ENCODE measurements around the gene MAPKBP1. TPM values are rescaled to one million over a fixed set of nuclear protein-coding genes. Genes with fewer than 3 reads are reported as not detected.

The MAPKBP1 gene
- total RNA-seq, 2 donors from 2014 or later = 9.0 to 14.6 TPM

DNA sequence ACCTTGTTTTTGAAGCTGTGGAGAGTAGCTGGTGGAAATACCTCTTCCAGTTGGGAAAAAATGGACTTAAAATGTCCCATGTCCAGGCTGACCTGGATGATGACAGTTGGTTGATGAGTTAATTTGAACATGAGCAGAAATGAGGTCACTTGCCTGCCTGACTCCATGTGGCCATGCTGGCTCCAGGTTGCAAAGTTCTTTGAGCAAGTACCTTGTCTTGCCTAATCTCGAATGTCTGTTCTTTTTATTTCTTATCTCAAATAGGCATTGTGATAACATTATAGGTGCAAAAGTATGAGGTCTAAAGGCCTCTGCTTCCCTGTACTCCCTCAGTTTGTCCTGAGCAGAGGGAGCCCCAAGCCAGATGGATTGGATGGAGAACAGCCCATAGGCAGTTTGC, 9.0 kb downstream of the MAPKBP1 start:
- H3K27me3 ChIP-seq = no peaks in the 10 kb centered on the region
- H3K27ac ChIP-seq = no peak overlapping the region
- no peaks in the 10 kb centered on the region for H3K9me3 ChIP-seq
- DNase-seq = no peak
- TF ChIP-seq, protein P1, sequence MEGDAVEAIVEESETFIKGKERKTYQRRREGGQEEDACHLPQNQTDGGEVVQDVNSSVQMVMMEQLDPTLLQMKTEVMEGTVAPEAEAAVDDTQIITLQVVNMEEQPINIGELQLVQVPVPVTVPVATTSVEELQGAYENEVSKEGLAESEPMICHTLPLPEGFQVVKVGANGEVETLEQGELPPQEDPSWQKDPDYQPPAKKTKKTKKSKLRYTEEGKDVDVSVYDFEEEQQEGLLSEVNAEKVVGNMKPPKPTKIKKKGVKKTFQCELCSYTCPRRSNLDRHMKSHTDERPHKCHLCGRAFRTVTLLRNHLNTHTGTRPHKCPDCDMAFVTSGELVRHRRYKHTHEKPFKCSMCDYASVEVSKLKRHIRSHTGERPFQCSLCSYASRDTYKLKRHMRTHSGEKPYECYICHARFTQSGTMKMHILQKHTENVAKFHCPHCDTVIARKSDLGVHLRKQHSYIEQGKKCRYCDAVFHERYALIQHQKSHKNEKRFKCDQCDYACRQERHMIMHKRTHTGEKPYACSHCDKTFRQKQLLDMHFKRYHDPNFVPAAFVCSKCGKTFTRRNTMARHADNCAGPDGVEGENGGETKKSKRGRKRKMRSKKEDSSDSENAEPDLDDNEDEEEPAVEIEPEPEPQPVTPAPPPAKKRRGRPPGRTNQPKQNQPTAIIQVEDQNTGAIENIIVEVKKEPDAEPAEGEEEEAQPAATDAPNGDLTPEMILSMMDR (IDR thresholded peaks at IDR 0.05) = no peak
- no peaks in the 10 kb centered on the region for H3K4me1 ChIP-seq
- intact Hi-C loops (cut with DNase I) = no loop called here
- H3K36me3 ChIP-seq = no peaks in the 10 kb centered on the region
- no peak overlapping the region for H3K4me3 ChIP-seq
- H3K9ac ChIP-seq (ENCODE audit: low read depth in 2 of 2, low read length in 2 of 2) = no peak overlapping the region

DNA sequence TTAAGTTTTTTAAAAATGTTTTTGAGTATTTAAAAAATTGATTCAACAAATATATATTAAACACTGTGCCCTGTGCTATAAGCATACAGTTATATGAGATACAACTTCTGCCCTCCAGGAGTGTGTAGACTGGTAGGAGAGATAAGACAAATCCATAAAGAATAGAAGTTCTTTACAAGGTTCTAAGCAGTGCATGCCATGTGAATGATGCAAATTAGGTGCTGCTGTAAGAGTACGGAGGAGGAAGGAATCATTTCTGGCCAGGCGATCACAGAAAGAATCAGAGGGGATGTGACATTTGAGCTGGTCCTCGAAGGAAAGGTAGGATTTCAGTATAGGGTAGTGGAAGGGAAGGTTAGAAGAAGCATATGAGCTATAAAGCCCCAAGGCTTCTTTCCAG, 14.0 kb downstream of the MAPKBP1 start:
- intact Hi-C loops (cut with DNase I) = no loop called here
- no peak for DNase-seq
- Histone ChIP-seq H3K27me3 (no peaks in the 10 kb centered on the region), H3K27ac (no peak overlapping the region), H3K36me3 (no peaks in the 10 kb centered on the region), H3K4me1 (no peaks in the 10 kb centered on the region), H3K4me3 (no peak overlapping the region), H3K9me3 (no peaks in the 10 kb centered on the region), H3K9ac (ENCODE audit: low read depth in 2 of 2, low read length in 2 of 2) (no peak overlapping the region)
- TF ChIP-seq, protein P1 (IDR thresholded peaks at IDR 0.05) = no peak

DNA sequence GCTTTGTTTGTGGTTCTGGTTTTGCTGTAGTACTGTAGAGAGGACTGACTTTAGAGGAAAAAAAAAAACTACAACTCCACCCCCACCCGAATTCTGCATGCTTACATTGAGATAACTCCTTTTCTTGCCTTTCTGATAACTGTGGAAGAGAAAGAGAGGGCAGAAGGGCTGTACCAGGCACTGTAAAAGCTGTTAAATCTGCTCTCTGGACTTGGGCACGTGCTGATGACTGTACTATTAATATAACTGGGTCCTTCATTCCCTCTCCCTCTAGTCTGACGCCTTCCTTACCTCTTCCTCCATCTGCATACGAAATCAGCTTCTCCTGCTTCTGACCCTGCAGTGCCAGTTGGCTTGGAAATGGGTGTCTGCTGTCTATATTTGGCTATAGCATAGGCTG, 15.0 kb downstream of the MAPKBP1 start:
- Histone ChIP-seq H3K4me3 (no peak overlapping the region), H3K4me1 (no peaks in the 10 kb centered on the region), H3K27me3 (no peaks in the 10 kb centered on the region), H3K9me3 (no peaks in the 10 kb centered on the region), H3K36me3 (no peaks in the 10 kb centered on the region), H3K27ac (no peak overlapping the region), H3K9ac (ENCODE audit: low read depth in 2 of 2, low read length in 2 of 2) (no peak overlapping the region)
- intact Hi-C loops (cut with DNase I) = no loop called here
- TF ChIP-seq, protein P1 (IDR thresholded peaks at IDR 0.05) = no peak
- DNase-seq = no peak

DNA sequence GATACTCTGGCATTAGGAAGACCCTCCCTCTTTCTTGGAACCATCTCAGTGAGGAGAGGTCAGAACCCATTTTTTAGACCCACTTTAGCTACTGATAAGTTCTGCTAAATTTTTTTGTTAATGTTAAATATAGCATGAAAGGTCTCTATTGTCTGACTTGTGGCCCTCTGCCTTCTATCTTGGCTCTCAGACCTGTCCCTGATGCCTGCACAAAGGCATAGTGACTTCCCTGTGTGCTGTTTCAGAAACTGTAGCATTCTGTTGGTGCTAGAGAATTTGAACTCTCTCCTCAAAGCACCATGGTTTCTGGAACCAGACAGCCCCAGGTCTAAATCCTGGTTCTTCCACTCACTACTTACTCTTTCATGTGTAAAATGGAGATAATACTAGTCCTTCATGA, 15.4 kb downstream of the MAPKBP1 start:
- Histone ChIP-seq H3K36me3 (no peaks in the 10 kb centered on the region), H3K9me3 (no peaks in the 10 kb centered on the region), H3K27ac (no peak overlapping the region), H3K4me1 (no peaks in the 10 kb centered on the region), H3K9ac (ENCODE audit: low read depth in 2 of 2, low read length in 2 of 2) (no peak overlapping the region), H3K27me3 (no peaks in the 10 kb centered on the region), H3K4me3 (no peak overlapping the region)
- DNase-seq = no peak
- TF ChIP-seq, protein P1 (IDR thresholded peaks at IDR 0.05) = no peak
- intact Hi-C loops (cut with DNase I) = no loop called here

DNA sequence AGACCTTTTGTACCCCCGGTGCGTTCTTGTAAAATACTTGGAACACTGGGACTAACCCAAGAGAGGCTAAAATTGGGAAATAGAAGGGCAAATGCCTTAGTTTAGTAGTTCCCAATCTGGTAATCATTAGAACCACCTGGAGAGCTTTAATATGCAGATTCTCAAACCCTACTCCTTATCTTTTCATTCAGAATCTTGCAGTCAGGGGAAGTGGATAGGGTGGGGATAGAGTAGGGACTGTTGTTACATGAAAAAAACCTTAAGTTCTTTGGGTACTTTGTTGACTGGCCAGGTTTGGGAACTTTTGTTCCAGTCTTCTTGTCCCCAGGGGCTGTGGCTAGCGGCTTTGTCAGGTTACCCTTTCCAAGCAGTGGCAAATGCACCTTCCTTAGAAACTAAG, 15.9 kb downstream of the MAPKBP1 start:
- TF ChIP-seq, protein P1 (IDR thresholded peaks at IDR 0.05) = no peak
- no peaks in the 10 kb centered on the region for H3K27me3 ChIP-seq
- no peak for DNase-seq
- H3K36me3 ChIP-seq = no peaks in the 10 kb centered on the region
- no peak overlapping the region for H3K4me3 ChIP-seq
- H3K9ac ChIP-seq (ENCODE audit: low read depth in 2 of 2, low read length in 2 of 2) = no peak overlapping the region
- H3K9me3 ChIP-seq = no peaks in the 10 kb centered on the region
- intact Hi-C loops (cut with DNase I) = no loop called here
- H3K4me1 ChIP-seq = no peaks in the 10 kb centered on the region
- H3K27ac ChIP-seq = no peak overlapping the region
